Muscle of back (tissue), 11 donors: ENCODE measurements around the gene DUSP1. TPM values are rescaled to one million over a fixed set of nuclear protein-coding genes. Genes with fewer than 3 reads are reported as not detected.

Experiments used
- DNase-seq, 3 donors: peaks; one replicate each; pipeline versions ENCODE4 v3.0.0 to v3.0.0-alpha.2; 2013
- polyA plus RNA-seq, 10 donors: library from polyadenylated mRNA; unstranded; fragments of 120-200 nt; gene quantifications; one replicate each; pipeline ENCODE4 v1.2.1, GENCODE V29; 2013; ENCODE audit not compliant: insufficient read length in 10 of 10

DUSP1 gene
- polyA plus RNA-seq, 10 donors: 37.5 to 170 (median 102) TPM

DNA sequence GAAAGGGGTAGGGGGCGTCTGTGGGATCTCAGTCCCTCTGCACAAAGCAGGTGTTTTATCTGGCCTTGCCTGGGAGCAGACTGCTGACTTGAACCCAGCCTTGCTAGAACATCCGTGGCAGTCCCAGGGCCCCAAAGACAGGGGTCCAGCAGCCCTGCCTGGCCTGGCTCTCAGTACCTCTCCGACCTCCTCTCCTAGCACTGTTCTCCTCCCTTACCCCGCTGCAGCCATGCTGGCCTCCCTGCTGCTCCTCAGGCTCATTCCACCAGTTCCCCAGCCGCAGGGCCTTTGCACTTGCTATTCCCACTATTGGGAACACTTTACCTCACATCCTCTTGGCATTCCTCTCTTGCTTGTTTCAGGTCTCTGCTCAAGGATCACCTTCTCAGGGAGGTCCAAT, 45.2 kb downstream of the DUSP1 start:
- DNase-seq: no peak

GRCh38 chr5:172725273-172725672, 45.7 kb downstream of the DUSP1 start:
- DNase-seq: no peak

DNA sequence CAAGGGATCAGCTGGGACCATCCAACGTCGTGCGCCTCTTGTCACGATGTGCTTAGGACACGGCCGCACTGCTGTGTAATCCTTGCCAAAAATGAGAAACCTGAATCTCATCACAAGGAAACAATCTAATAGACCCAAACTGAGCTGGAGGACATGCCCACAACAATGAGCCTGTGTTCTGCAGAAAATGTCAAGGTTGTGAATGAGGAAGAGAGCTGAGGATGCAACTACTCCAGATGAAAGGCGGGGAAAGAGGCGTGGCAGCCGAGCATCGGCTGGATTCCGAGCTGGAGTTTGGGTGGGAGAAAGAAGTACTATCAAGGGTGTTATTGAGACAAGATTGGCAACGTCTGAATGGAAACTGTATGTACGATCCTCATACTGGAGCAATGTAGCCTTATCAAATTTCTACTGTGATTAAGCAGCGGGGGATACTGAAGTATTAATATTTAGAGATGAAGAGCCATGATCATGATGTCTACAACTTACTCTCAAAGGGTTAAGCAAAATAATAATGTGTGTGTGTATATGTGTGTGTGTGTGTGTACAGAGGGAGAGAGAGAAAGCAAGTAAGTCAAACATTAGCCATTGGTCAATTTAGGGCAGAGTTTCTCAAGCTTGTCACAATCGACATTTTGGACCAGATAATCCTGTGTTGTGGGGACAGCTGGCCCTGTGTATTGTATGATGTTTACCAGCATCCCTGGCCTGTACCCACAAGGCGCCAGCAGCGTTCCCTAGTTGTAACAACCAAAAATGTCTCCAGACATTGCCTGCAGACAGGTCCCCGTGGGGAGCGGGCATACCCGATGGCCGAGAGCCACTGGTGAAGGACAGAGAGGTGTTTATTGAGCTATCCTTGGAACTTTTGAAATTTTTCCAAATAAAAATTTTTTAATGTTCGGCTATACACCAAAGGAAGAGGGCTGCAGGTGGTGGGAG, 46.5 kb downstream of the DUSP1 start:
- peak in 1 of 3 donors; percentile 68 for DNase-seq

GRCh38 chr5:172723508-172723907, 47.5 kb downstream of the DUSP1 start:
- no peak for DNase-seq

- DNase-seq: no peak
These were observed 48.6 kb downstream of the DUSP1 start for GRCh38 chr5:172722327-172722815.

DNA sequence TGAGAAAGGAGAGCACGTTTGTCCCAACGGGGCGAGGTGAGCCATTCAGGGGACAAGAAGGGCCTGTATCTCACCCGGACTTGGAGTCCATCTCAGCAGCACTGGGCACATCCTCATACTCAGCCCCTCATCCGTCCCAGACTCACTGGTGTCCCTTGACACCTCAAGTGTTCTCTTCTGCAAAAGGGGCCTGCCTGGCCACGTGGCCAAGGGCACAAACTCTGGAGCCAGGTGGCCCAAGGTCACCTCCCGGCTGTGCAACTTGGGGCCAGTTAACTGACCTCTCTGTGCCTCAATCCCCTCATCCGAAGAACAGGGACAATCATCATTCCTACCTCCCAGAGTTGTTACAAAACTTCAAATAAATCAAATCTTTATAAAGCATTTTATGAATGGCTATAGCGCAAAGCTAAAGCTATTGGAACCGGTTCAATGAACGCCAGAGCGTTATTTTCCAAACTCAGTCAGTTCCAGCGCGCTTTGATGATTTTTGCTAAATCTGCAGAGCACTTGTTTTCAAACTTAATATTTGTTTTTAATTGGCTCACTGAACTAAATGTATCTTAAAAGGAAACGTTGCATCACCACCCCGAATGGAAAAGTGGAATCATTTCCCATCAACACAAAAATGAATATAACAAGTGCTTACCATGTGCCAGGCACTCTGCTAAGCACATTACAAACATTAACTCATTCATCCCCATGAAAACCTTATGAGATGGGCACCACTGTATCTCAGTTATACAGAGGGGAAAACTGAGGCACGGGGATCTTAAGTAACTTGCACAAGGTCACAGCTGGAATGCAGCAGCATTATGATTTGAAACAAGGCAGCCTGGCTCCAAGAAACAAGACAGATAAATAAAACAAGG, 49.3 kb downstream of the DUSP1 start:
- peak in 2 of 3 donors; percentile 65 to 87 for DNase-seq

DNA sequence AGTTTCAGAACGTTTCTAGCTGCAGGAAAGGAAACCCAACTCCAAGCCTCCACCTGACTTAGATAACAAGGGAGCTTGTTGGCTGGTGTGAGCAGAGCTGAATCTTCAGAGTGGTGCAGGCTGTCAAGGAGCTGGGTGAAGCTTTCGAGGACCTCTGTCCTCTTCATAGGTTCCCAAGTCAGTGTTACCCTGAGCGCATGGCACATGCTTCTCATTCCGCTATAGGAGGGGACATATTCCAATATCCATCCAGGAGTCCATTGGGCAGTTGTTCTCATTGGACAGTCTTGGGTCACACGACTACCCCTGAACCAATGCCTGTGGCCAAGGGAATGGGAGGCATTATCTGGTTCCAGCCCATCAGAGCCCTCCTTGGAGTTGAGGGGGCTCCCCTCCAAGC, 50.3 kb downstream of the DUSP1 start:
- DNase-seq: no peak

DNA sequence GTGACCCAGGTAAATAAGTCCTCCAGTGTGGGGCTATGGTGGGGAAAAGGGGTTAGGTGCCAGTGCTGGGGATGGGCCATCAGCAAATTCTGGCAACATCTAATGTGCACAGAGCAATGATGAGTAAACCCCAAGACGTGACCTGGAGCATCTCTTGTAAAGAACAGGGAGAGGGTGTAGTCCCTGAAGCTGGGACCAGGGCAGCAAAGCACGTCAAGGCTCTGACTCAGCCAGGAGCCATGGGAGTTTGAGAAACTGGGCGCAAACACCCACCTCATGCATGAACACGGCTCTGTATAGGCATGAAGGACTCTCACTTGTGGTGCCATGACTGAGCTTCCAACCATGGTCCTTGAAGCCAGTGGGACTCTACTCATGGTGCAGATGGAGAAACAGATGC, 51.8 kb downstream of the DUSP1 start:
- DNase-seq: no peak

- no peak for DNase-seq
These were observed 52.4 kb downstream of the DUSP1 start for GRCh38 chr5:172718527-172719114.

Other genes with a start within 250 kb of the DUSP1 start
- 10 to 100 TPM; 27.5 to 48.7 (median 36.9) TPM for gene NEURL1B, start 129.9 kb downstream of the DUSP1 start, polyA plus RNA-seq
- gene ERGIC1, start 63.1 kb upstream of the DUSP1 start, polyA plus RNA-seq: 100 to 1,000 TPM in 1 of 10 donors, 10 to 100 TPM in 9; 85.1 to 102 (median 91.8) TPM
- gene RPL26L1, start 188.2 kb upstream of the DUSP1 start, polyA plus RNA-seq: 10 to 100 TPM; 29.9 to 49.1 (median 37.0) TPM
- gene ATP6V0E1, start 212.6 kb upstream of the DUSP1 start, polyA plus RNA-seq: 100 to 1,000 TPM in 6 of 10 donors, 10 to 100 TPM in 4; 88.1 to 115 (median 101) TPM